Measurements from ENCODE around the gene TOX2.

DNA sequence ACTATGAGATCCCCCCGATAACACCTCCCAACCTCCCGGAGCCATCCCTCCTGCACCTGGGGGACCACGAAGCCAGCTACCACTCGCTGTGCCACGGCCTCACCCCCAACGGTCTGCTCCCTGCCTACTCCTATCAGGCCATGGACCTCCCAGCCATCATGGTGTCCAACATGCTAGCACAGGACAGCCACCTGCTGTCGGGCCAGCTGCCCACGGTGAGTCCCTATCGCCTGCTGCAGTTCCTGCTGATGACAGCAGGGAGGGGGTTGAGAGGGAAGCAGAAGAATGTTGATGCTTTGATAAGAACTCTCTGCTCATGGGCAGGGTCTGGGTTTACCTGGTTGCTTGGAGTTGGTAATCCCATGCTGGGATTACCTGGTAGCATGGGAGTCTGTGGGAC is 91.9 kb downstream of the TOX2 start:
- TF ChIP-seq POLR2A (IDR thresholded peaks at IDR 0.05) (no peak), POLR2AphosphoS5 (IDR thresholded peaks at IDR 0.05) (no peak)
- TF ChIP-seq, protein P1, sequence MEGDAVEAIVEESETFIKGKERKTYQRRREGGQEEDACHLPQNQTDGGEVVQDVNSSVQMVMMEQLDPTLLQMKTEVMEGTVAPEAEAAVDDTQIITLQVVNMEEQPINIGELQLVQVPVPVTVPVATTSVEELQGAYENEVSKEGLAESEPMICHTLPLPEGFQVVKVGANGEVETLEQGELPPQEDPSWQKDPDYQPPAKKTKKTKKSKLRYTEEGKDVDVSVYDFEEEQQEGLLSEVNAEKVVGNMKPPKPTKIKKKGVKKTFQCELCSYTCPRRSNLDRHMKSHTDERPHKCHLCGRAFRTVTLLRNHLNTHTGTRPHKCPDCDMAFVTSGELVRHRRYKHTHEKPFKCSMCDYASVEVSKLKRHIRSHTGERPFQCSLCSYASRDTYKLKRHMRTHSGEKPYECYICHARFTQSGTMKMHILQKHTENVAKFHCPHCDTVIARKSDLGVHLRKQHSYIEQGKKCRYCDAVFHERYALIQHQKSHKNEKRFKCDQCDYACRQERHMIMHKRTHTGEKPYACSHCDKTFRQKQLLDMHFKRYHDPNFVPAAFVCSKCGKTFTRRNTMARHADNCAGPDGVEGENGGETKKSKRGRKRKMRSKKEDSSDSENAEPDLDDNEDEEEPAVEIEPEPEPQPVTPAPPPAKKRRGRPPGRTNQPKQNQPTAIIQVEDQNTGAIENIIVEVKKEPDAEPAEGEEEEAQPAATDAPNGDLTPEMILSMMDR (IDR thresholded peaks at IDR 0.05): no peak

Data from prostate gland (tissue), 2 donors.